ENCODE measurements around the gene KRABD2.

GRCh38 chr17:8376271-8377067 is at the start of gene KRABD2:
- TF ChIP-seq CTCF (IDR thresholded peaks at IDR 0.05 in 4 of 5, conservative IDR thresholded peaks at IDR 0.05 in 1 of 5) = peak; percentile 18 to 80 (median 70)
- TF ChIP-seq POLR2A (IDR thresholded peaks at IDR 0.05) = peak; percentile 74

All from gastrocnemius medialis (tissue), 4 donors.